GM18868 (cell line): ENCODE data around the gene PTPN7.
"Not testable (repeated sequence)": the region's sequence is repeated elsewhere in the genome, so short reads cannot be mapped to it uniquely, and the experiment has no call there.

Source experiments
- ATAC-seq: cut with Tn5 transposase; IDR thresholded peaks from one replicate; pipeline ENCODE4 v1.9.1; 2021; ENCODE audit warnings: mild to moderate bottlenecking, moderate library complexity; ENCODE audit not compliant: unreplicated experiment

PTPN7 gene

DNA sequence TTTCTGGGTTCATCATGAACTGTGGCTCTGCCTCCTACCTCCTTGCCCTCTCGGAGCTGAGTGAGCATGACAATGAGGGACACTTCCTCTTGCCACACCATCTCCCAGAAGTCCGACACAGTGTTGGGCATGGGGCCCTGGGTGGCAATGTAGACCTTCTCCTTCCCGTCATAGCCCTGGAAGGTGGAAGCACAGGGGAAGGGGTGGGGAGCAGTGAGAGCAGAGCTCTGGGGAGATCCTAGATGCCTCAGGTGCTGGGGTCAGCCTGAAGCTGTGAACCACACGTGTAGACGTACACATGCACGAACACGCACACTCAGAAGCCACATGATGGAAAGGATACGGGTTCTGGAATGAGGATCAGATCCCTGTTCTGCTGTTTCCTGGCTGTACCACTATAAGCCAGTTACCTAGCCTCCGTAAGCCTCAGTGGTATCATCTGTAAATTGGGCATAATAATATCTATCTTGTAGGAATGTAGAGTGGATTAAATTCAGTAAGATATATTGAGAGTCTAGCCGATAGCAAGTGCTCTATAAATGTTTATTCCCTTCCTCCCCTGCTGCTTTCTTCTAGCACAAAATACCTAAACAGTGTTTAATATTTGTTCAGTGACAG lies 6.1 kb downstream of the PTPN7 start:
- ATAC-seq = no peak

GRCh38 chr1:202153284-202153683 lies 7.1 kb downstream of the PTPN7 start:
- ATAC-seq = no peak

- no peak for ATAC-seq
These were observed 8.0 kb downstream of the PTPN7 start for GRCh38 chr1:202152399-202152798.

GRCh38 chr1:202151045-202151444 lies 9.4 kb downstream of the PTPN7 start:
- no peak for ATAC-seq

- ATAC-seq = no peak
These were observed 9.8 kb downstream of the PTPN7 start for GRCh38 chr1:202150602-202151001.

DNA sequence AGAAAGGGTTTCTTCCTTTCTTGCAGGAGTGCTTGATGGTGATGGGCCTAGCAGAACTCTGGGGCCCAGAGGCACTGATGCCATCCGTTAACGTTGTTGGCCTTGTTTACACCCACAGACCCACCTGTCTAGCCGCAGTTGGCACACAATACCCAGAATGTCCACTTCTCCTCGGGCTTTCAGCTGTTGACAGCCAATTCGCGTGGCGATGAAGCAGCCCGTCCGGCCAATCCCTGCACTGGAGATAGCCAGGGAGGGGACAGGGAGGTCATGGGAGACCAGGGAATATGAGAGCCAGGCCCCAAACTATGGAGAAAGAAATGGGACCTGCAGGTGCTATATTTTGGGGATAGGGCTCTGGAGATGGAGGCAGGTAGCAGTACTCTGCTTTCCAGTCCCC lies 10.2 kb downstream of the PTPN7 start:
- ATAC-seq = no peak

- ATAC-seq = no peak
These were observed 10.8 kb downstream of the PTPN7 start for GRCh38 chr1:202149566-202149965.

DNA sequence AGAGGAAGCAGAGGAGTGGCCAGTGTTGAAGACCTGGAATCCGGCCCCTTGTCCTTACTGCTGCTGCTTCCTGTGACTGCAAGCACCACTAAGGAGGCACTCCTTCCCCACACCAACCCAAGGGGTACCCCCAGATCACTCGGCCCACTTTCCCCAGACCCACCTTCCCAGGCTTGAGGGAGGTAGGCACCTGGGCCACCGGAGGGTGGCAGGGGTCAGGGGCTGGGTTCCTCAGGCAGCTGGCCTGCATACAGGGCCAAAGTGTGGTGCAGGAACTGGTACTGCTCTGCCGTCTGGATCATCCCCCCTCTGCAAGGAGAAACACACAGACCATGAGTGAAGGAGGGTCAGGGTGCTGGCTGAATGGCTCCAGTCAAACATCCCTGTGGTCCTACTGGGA lies 12.0 kb downstream of the PTPN7 start:
- ATAC-seq = no peak

DNA sequence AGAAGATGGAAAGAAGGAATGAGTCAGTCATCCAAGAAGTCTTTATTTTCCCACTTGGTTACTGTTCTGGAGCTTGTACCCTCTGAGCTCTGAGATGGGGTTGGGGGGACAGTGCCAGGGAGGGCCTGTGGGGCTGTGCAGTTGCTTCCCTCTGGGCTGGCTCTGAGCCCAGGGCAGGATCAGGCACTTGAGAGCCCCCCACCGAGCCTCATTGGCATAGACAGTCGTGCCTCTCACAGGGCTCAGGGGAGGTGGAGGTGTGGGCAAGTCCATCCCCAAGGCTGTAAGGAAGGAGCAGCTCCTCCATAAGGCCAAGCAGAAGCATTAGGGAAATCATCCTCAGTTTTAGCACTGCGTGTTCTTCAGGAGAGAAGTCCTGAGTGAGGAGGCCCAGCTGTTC lies 13.4 kb downstream of the PTPN7 start:
- no peak for ATAC-seq

DNA sequence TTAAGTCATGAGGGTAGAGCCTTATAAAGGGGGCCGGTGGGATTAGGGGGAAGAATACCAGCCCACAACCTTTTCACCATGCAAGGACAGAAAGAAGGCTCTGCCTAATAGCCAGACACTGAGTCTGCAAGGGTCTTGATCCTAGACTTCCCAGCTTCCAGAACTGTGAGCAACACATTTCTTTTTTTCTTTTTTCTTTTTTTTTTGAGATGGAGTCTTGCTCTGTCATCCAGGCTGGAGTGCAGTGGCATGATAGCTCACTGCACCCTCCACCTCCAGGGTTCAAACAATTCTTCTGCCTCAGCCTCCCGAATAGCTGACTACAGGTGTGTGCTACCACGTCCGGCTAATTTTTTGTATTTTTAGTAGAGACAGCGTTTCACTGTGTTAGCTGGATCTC lies 14.1 kb downstream of the PTPN7 start:
- no peak for ATAC-seq

- not testable (repeated sequence) for ATAC-seq
These were observed 14.7 kb downstream of the PTPN7 start for GRCh38 chr1:202145744-202146140.

DNA sequence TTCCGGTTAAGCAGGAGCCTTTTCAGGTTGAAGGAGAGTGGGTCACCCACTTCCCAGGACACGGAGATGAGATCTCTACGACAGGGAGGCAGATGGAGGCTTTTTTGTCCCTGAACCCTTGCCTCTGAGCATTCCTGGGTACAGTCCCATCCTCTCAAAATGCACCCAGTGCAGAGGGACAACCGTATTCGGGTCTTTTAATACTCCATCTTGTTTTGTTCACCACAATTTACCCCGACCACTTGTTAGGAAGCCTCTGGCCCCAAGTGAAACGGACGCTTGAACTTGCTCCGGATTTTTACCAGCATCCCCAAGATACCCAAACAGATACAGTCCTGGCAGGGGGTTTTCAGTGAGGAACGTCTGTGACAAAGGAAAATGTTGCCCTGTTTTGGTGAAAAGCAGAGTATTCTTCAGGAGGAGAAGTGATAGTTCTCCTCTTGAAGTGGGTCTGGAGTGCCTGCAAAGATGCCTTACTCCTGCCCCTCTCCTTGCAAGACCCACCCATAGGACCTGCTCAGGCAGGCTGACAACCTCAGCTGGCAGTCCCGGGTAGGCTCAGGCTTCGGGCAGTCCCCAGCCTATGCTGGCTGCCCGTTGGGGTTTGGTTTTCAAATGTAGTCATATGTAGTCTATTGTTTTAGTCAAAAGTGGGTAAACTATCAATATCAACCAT lies 15.2 kb downstream of the PTPN7 start:
- no peak for ATAC-seq

- ATAC-seq = peak; percentile 60
These were observed 15.9 kb downstream of the PTPN7 start, which contains the start of gene ARL8A for GRCh38 chr1:202144402-202145067. Gene ARL8A (minus strand): TSS chr1:202144737. CDS start chr1:202144572, 165 bp downstream.

DNA sequence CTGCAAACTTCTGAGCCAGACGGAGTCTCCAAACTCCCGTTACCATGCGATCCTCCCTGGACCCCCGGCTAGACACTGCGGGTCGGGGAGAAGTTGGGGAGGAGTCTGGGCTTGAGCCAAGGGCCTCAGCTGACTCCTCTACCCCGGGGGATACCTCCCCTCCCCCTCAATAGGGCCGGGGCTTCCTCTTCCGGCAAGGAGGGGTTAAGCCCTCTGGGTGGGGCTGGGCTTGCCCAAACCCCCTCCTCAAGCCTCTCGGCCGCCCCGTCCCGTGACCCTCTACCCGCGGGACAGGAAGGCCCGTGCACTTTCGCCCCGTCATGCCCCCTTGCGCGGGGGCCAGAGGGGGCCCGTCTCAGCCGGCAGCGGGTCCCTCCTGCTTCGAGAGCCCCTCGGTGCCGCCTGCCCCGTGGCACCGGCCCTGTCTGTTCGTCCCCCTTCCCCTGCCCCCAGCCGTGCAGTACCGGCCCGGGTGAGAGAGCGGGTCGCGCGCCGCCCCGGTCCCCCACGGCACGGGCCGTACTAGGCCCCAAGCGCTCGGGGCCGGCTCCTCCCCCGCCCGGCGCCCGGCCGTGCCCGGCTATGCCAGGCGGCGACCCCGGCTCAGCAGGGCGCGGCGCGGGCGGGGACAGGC lies 16.5 kb downstream of the PTPN7 start:
- ATAC-seq = peak; percentile 55

DNA sequence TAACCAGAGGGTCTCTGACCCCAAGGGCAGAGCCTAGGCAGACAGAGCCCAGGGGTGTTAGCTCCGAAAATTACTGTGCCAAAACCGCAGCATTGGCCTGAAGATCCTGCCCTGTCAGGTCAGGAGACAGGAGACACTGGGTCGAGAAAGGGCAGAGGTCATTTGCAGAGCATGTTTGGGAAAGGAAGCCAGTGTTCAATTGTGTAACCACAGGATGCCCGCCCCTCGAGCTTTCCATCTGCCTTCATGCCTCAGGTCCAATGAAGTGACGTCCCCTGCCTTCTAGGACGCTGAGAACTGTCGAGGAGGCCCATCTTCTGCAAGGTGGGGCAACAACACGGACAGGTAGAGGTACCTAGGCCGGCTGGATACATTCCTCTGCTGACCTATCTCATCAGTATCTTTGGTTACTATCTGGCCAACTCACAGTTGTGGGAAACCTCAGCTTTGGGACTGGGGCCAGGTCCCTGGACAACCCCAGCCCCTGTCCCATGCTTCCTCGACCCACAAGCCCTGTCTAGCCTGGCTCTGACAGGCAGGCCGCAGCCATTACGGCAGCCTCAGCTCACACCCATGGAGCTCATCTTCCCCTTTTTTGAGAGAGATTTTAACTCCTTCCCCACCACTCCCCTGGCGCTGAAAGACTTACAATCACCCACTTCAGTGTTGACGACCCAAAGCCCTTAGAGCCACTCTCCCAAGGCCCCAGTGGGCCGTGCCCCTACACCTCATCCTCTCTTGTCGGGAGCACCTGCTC lies 17.2 kb downstream of the PTPN7 start:
- peak; percentile 20 for ATAC-seq

GRCh38 chr1:202141468-202141867 lies 18.9 kb downstream of the PTPN7 start:
- ATAC-seq = not testable (repeated sequence)

DNA sequence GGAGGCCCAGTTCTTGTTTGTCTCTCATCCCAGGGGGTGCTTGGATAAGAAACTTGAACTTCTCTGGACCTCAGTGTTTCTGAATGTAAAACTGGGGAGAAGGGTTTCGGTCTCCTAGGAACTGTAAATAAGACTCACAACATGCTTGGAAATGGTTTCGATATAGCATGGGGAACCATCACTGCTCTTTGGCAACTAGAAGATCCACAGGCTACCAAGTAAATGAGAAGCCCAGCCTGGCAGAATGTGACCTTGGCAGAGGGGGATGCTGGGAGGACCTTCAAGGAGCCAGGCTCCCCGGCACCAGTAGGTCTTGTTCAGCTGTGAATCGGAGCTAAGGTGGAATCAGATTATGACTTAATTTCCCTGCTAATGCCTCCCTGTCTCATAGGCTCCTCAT lies 19.6 kb downstream of the PTPN7 start:
- ATAC-seq = no peak

- ATAC-seq = peak; percentile 63
These were observed 25.1 kb downstream of the PTPN7 start for GRCh38 chr1:202135221-202135721.

DNA sequence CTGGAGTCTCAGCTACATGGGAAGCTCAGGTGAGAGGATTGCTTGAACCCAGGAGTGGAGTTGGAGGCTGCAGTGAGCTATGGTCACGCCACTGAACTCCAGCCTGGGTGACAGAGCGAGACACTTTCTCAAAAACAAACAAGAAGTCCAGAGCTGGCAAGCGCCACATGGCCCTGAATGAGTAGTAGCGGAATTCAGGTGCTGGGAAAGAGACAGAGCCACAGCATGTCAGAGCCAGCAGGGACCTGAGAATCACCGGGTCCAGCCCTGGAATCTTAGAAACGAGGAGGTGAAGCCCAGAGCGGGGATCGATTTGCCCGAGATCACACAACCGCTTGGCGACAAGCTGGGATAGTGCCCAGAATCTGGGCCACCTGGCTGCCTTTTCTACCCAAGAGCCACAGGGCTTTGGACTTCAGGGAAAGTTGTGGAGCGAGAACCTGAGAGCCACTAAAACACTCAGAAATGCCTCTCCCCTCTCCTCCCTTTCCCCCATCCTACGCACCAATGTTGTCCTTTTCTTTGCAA lies 25.7 kb downstream of the PTPN7 start:
- no peak for ATAC-seq

- no peak for ATAC-seq
These were observed 26.4 kb downstream of the PTPN7 start for GRCh38 chr1:202133989-202134388.

- ATAC-seq = no peak
These were observed 26.9 kb downstream of the PTPN7 start for GRCh38 chr1:202133496-202133895.
